Astrocyte (in vitro differentiated cells and primary cell): ENCODE results near the gene NTM. TPM values are rescaled to one million over a fixed set of nuclear protein-coding genes. Genes with fewer than 3 reads are reported as not detected.

Experiments
- DNase-seq: peaks from one replicate; pipeline ENCODE4 v3.0.0-alpha.2; 2010; ENCODE audit warnings: low read depth
- FAIRE-seq: peaks from 2 replicates; lab custom pipeline; 2011; peaks lifted over from hg19 to GRCh38; lab: Jason Lieb, UNC
- H2AFZ ChIP-seq: 2 replicates; pipeline ENCODE4 v1.6.0; 2012; ENCODE audit warnings: low read depth, low read length, inconsistent platforms
- H3K27ac ChIP-seq: 2 replicates; pipeline ENCODE4 v1.5.1; 2011; ENCODE audit warnings: low read depth, low read length, inconsistent platforms
- H3K27me3 ChIP-seq: 2 replicates; pipeline ENCODE4 v1.6.0; 2011; ENCODE audit warnings: low read length, inconsistent platforms; ENCODE audit not compliant: insufficient read depth
- H3K36me3 ChIP-seq: 2 replicates; pipeline ENCODE4 v1.5.1; 2011; ENCODE audit warnings: low read length, inconsistent platforms; ENCODE audit not compliant: insufficient read depth
- H3K4me1 ChIP-seq: 2 replicates; pipeline ENCODE4 v1.5.1; 2011; ENCODE audit warnings: low read length, inconsistent platforms; ENCODE audit not compliant: insufficient read depth
- H3K4me2 ChIP-seq: 2 replicates; pipeline ENCODE4 v1.6.0; 2012; ENCODE audit warnings: low read length, inconsistent platforms
- H3K4me3 ChIP-seq: 2 replicates; pipeline ENCODE4 v1.5.1; 2011; ENCODE audit warnings: low read depth, mild to moderate bottlenecking, low read length, inconsistent platforms; ENCODE audit not compliant: insufficient read depth
- H3K79me2 ChIP-seq: 2 replicates; pipeline ENCODE4 v1.6.0; 2012; ENCODE audit warnings: mild to moderate bottlenecking, low read length, inconsistent platforms; ENCODE audit not compliant: insufficient read depth
- H3K9ac ChIP-seq: 2 replicates; pipeline ENCODE4 v1.6.0; 2012; ENCODE audit warnings: mild to moderate bottlenecking, low read length, inconsistent platforms
- H3K9me3 ChIP-seq: 2 replicates; pipeline ENCODE4 v1.5.1; 2012; ENCODE audit warnings: low read depth, mild to moderate bottlenecking, low read length, inconsistent platforms; ENCODE audit not compliant: insufficient read depth
- H4K20me1 ChIP-seq: 2 replicates; pipeline ENCODE4 v1.6.0; 2012; ENCODE audit warnings: low read length, inconsistent platforms; ENCODE audit not compliant: insufficient read depth
- H3K27ac Mint-ChIP-seq: one replicate; pipeline ENCODE4 v1.8.0; 2021; ENCODE audit warnings: mild to moderate bottlenecking, mixed read lengths; ENCODE audit not compliant: unreplicated experiment
- H3K27me3 Mint-ChIP-seq: one replicate; pipeline ENCODE4 v1.8.0; 2021; ENCODE audit warnings: low read depth, mixed read lengths; ENCODE audit not compliant: unreplicated experiment
- H3K36me3 Mint-ChIP-seq: one replicate; pipeline ENCODE4 v1.8.0; 2021; ENCODE audit warnings: low read depth, mixed read lengths; ENCODE audit not compliant: unreplicated experiment
- H3K4me1 Mint-ChIP-seq: one replicate; pipeline ENCODE4 v1.8.0; 2021; ENCODE audit warnings: low read depth, mixed read lengths; ENCODE audit not compliant: unreplicated experiment
- H3K4me3 Mint-ChIP-seq: one replicate; pipeline ENCODE4 v1.8.0; 2021; ENCODE audit warnings: mild to moderate bottlenecking, moderate library complexity, mixed read lengths; ENCODE audit not compliant: unreplicated experiment
- H3K9me3 Mint-ChIP-seq: one replicate; pipeline ENCODE4 v1.8.0; 2021; ENCODE audit warnings: mild to moderate bottlenecking, mixed read lengths; ENCODE audit not compliant: unreplicated experiment
- EZH2 ChIP-seq: IDR thresholded peaks from 2 replicates; pipeline ENCODE4 v1.6.1; 2012; ENCODE audit warnings: mild to moderate bottlenecking, low read length, inconsistent platforms; ENCODE audit not compliant: insufficient read depth
- total RNA-seq: library from RNA; stranded (reverse); gene quantifications from 2 replicates; pipeline ENCODE4 v1.2.1, GENCODE V29; 2021
- TF ChIP-seq, protein P1 (sequence below): IDR thresholded peaks from 2 replicates; pipeline ENCODE4 v1.5.1; 2011; ENCODE audit warnings: low read depth, mild to moderate bottlenecking, inconsistent platforms, low read length, moderate library complexity; ENCODE audit not compliant: insufficient read depth

Gene NTM
- total RNA-seq, 1 donor from 2014 or later = 98.2 TPM

DNA sequence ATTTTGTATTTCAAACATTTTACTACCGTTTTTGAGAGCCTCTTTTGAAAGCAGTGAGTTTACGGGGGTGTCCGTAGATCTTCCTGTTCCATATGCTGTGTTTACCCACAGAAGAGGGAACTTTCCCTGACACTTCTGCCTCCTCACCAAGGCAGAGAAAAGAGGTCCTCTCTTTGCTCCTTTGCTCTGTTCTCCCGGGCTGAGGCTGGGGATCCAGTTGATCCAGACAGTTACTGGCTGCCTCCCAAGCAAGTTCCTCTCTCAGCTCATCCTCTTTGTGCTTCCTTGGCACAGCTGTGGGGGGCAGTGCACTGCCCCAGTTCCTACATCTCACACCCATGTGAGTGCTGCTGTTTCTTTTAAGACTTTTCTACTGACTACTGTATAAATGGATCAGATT, 813.7 kb downstream of the NTM start:
- Mint-ChIP-seq H3K9me3 (no peaks in the 10 kb centered on the region), H3K27ac (no peak overlapping the region), H3K4me1 (peaks cover 9% of the 10 kb centered on the region), H3K36me3 (no peaks in the 10 kb centered on the region), H3K27me3 (no peaks in the 10 kb centered on the region), H3K4me3 (no peak overlapping the region)
- no peak for FAIRE-seq
- peaks cover 4% of the 10 kb centered on the region for H3K4me1 ChIP-seq
- H3K27ac ChIP-seq = no peak overlapping the region
- no peak overlapping the region for H3K4me3 ChIP-seq
- peaks cover 45% of the 10 kb centered on the region for H4K20me1 ChIP-seq
- H3K79me2 ChIP-seq = no peaks in the 10 kb centered on the region
- no peak overlapping the region for H3K9ac ChIP-seq
- TF ChIP-seq, protein P1, sequence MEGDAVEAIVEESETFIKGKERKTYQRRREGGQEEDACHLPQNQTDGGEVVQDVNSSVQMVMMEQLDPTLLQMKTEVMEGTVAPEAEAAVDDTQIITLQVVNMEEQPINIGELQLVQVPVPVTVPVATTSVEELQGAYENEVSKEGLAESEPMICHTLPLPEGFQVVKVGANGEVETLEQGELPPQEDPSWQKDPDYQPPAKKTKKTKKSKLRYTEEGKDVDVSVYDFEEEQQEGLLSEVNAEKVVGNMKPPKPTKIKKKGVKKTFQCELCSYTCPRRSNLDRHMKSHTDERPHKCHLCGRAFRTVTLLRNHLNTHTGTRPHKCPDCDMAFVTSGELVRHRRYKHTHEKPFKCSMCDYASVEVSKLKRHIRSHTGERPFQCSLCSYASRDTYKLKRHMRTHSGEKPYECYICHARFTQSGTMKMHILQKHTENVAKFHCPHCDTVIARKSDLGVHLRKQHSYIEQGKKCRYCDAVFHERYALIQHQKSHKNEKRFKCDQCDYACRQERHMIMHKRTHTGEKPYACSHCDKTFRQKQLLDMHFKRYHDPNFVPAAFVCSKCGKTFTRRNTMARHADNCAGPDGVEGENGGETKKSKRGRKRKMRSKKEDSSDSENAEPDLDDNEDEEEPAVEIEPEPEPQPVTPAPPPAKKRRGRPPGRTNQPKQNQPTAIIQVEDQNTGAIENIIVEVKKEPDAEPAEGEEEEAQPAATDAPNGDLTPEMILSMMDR = no peak
- TF ChIP-seq EZH2 = no peak
- H3K4me2 ChIP-seq = no peak overlapping the region
- DNase-seq = no peak
- no peak overlapping the region for H2AFZ ChIP-seq
- no peaks in the 10 kb centered on the region for H3K36me3 ChIP-seq
- H3K27me3 ChIP-seq = no peaks in the 10 kb centered on the region
- H3K9me3 ChIP-seq = no peaks in the 10 kb centered on the region

DNA sequence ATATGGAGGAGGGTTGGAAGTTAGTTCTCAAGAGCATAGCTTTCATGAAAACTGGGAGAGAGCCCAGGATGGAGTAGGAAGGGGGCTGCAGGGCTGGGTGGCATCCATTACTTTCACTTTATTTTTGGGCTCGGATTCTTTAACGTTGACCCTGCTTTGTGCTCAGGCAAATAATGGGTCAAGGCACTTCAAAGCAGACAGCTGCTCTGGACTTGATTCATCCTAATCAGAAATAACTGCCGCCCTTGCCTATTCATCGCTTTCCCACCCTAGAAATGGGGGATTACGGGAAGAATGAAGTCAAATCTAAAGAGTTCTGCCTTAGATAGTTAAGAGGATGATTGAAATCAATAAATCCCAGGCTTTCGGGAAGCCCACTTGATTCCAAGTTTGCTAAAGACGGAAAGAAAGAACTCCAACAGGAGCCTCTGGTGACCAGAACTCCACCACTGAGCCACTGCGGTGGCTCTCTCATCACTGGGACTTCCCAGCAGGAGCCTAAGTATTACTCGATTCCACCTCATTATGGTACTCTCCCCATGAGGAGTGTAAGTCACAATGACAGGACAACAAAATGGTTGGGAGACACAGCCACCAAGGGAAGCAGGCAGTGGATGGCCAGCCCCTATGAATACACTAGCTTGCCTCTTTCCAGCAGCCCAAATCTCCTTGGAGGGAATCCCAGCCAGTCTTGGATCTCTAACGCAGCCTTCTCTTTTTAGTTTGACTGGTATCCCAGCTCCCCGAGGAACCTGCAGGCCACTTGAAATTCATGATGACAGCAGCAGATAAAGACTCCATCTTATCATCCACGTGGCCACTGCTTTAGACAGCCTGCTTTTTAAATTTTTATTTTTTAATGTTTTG, 815.5 kb downstream of the NTM start:
- H3K9me3 Mint-ChIP-seq = no peaks in the 10 kb centered on the region
- FAIRE-seq (no peak), DNase-seq (no peak)

More for the DNA sequence above, 815.5 kb downstream of the NTM start:
- Histone ChIP-seq H3K27me3 (no peaks in the 10 kb centered on the region), H3K27ac (no peak overlapping the region), H3K79me2 (no peaks in the 10 kb centered on the region), H3K4me3 (no peak overlapping the region), H4K20me1 (peaks cover 35% of the 10 kb centered on the region), H3K4me2 (no peak overlapping the region), H3K36me3 (no peaks in the 10 kb centered on the region), H3K9ac (no peak overlapping the region), H2AFZ (no peak overlapping the region), H3K9me3 (no peaks in the 10 kb centered on the region), H3K4me1 (peaks cover 4% of the 10 kb centered on the region)
- H3K4me1 Mint-ChIP-seq = peaks cover 9% of the 10 kb centered on the region
- no peak overlapping the region for H3K27ac Mint-ChIP-seq
- no peaks in the 10 kb centered on the region for H3K27me3 Mint-ChIP-seq
- H3K4me3 Mint-ChIP-seq = no peak overlapping the region
- TF ChIP-seq EZH2 = no peak
- TF ChIP-seq, protein P1 = no peak
- H3K36me3 Mint-ChIP-seq = no peaks in the 10 kb centered on the region
